HEK293 (cell line): Measurements from ENCODE around the gene MTARC2.

Experiments used
- CTCF ChIA-PET: fragments of 350-600 bp; formaldehyde crosslinking; extraction: SDS; loops from one replicate; lab custom pipeline; 2021; ENCODE audit warnings: antibody characterized with exemption; lab: Yijun Ruan, JAX
- POLR2A ChIA-PET: fragments of 300-600 bp; formaldehyde crosslinking; extraction: SDS; loops from one replicate; lab custom pipeline; 2020; ENCODE audit warnings: antibody characterized with exemption, inconsistent platforms; lab: Yijun Ruan, JAX
- H3K27ac ChIP-seq: fragments of 200-500 bp; sonication (Bioruptor generic); 2 replicates; pipeline ENCODE4 v1.5.1; 2014; ENCODE audit warnings: low read depth, low read length, control low read depth, inconsistent platforms; ENCODE audit errors: extremely low read depth
- H3K36me3 ChIP-seq, 2 experiments: fragments of 200-500 bp in 1 of 2; sonication (Bioruptor generic) in 1 of 2; 1 replicate in 1 of 2; 2 replicates in 1 of 2; pipeline ENCODE4 v1.5.1; 2014 to 2017; ENCODE audit warnings: inconsistent platforms in 2 of 2, low read length in 2 of 2; ENCODE audit not compliant: control insufficient read depth in 2 of 2, insufficient read depth in 1 of 2
- H3K4me1 ChIP-seq: fragments of 200-500 bp; sonication (Bioruptor generic); 2 replicates; pipeline ENCODE4 v1.5.1; 2014; ENCODE audit warnings: mild to moderate bottlenecking, low read length, inconsistent platforms; ENCODE audit not compliant: control insufficient read depth, insufficient read depth
- H3K4me3 ChIP-seq: 2 replicates; pipeline ENCODE4 v1.5.1; 2011; ENCODE audit warnings: low read depth, mild to moderate bottlenecking, control low read depth, low read length, moderate library complexity
- H3K9me3 ChIP-seq: fragments of 200-500 bp; sonication (Bioruptor generic); 2 replicates; pipeline ENCODE4 v1.5.1; 2014; ENCODE audit warnings: low read depth, low read length, inconsistent platforms; ENCODE audit not compliant: control insufficient read depth, insufficient read depth
- ATF2 ChIP-seq: fragments of 450-650 bp; formaldehyde crosslinking; IDR thresholded peaks from 2 replicates; pipeline ENCODE4 v1.5.1; 2016; ENCODE audit warnings: missing biosample characterization, missing genetic modification characterization, low read depth
- GLI4 ChIP-seq: fragments of 450-650 bp; formaldehyde crosslinking; IDR thresholded peaks from 2 replicates; pipeline ENCODE4 v1.5.1; 2016; ENCODE audit warnings: missing biosample characterization, missing genetic modification characterization
- WT1 ChIP-seq: fragments of 450-650 bp; formaldehyde crosslinking; IDR thresholded peaks from 2 replicates; pipeline ENCODE4 v1.5.1; 2016; ENCODE audit warnings: missing biosample characterization, missing genetic modification characterization
- ZBTB20 ChIP-seq: fragments of 450-650 bp; formaldehyde crosslinking; IDR thresholded peaks from 2 replicates; pipeline ENCODE4 v1.5.1; 2016; ENCODE audit warnings: missing biosample characterization, missing genetic modification characterization
- ZBTB44 ChIP-seq: fragments of 450-650 bp; IDR thresholded peaks from 2 replicates; pipeline ENCODE4 v1.5.1; 2018; ENCODE audit warnings: missing biosample characterization, mild to moderate bottlenecking, missing genetic modification characterization
- ZFHX2 ChIP-seq: fragments of 450-650 bp; formaldehyde crosslinking; conservative IDR thresholded peaks from 2 replicates; pipeline ENCODE4 v1.5.1; 2016; ENCODE audit warnings: missing biosample characterization, missing genetic modification characterization
- ZNF121 ChIP-seq: fragments of 450-650 bp; formaldehyde crosslinking; IDR thresholded peaks from 2 replicates; pipeline ENCODE4 v1.5.1; 2016; ENCODE audit warnings: missing biosample characterization, missing genetic modification characterization
- ZNF24 ChIP-seq: fragments of 450-650 bp; formaldehyde crosslinking; IDR thresholded peaks from 2 replicates; pipeline ENCODE4 v1.5.1; 2016; ENCODE audit warnings: missing biosample characterization, missing genetic modification characterization
- ZNF266 ChIP-seq: fragments of 450-650 bp; formaldehyde crosslinking; IDR thresholded peaks from 2 replicates; pipeline ENCODE4 v1.5.1; 2016; ENCODE audit warnings: missing biosample characterization, missing genetic modification characterization, low read depth
- ZNF302 ChIP-seq: fragments of 450-650 bp; formaldehyde crosslinking; IDR thresholded peaks from 2 replicates; pipeline ENCODE4 v1.5.1; 2016; ENCODE audit warnings: missing biosample characterization, missing genetic modification characterization, low read depth
- ZNF433 ChIP-seq: fragments of 450-650 bp; formaldehyde crosslinking; IDR thresholded peaks from 2 replicates; pipeline ENCODE4 v1.5.1; 2016; ENCODE audit warnings: missing biosample characterization, missing genetic modification characterization, low read depth
- ZNF473 ChIP-seq: fragments of 450-650 bp; formaldehyde crosslinking; IDR thresholded peaks from 2 replicates; pipeline ENCODE4 v1.5.1; 2017; ENCODE audit warnings: missing biosample characterization, missing genetic modification characterization
- ZNF48 ChIP-seq: fragments of 450-650 bp; formaldehyde crosslinking; IDR thresholded peaks from 2 replicates; pipeline ENCODE4 v1.5.1; 2016; ENCODE audit warnings: missing biosample characterization, missing genetic modification characterization
- ZNF518A ChIP-seq: fragments of 450-650 bp; formaldehyde crosslinking; conservative IDR thresholded peaks from 2 replicates; pipeline ENCODE4 v1.5.1; 2016; ENCODE audit warnings: low read depth, missing biosample characterization, missing genetic modification characterization
- ZNF558 ChIP-seq: fragments of 450-650 bp; formaldehyde crosslinking; IDR thresholded peaks from 2 replicates; pipeline ENCODE4 v1.5.1; 2016; ENCODE audit warnings: missing biosample characterization, missing genetic modification characterization
- ZNF837 ChIP-seq: fragments of 450-650 bp; formaldehyde crosslinking; IDR thresholded peaks from 2 replicates; pipeline ENCODE4 v1.5.1; 2016; ENCODE audit warnings: missing biosample characterization, missing genetic modification characterization
- TF ChIP-seq, protein P1 (sequence below): sonication (generic); formaldehyde crosslinking; IDR thresholded peaks from 2 replicates; pipeline ENCODE4 v1.8.1; 2022; ENCODE audit warnings: mild to moderate bottlenecking, moderate library complexity, missing genetic modification reagents
- TF ChIP-seq, protein P2 (sequence below): fragments of 450-650 bp; formaldehyde crosslinking; IDR thresholded peaks from 2 replicates; pipeline ENCODE4 v1.5.1; 2016; ENCODE audit warnings: missing biosample characterization, missing genetic modification characterization

The MTARC2 gene

DNA sequence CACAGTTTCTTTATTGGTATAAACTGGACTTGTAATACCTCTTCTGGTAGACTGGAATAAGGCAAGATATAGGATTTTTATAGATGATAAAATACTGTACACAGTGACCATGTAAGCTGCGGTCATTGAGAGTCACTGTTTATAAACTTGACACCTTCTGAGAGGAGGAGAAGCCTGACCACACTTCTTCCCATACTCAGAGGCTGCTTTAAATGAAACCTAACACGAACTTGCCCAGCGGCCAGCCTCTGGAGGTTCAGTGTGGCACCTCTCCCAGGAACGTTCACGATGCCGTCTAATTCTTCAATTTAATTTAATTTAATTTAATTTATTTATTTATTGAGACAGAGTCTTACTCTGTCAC, 61.0 kb downstream of the MTARC2 start (continued):
- TF ChIP-seq ZNF48 (tag by site-specific recombination) (no peak), ZNF837 (tag by site-specific recombination) (no peak), ZNF302 (tag by site-specific recombination) (no peak)

DNA sequence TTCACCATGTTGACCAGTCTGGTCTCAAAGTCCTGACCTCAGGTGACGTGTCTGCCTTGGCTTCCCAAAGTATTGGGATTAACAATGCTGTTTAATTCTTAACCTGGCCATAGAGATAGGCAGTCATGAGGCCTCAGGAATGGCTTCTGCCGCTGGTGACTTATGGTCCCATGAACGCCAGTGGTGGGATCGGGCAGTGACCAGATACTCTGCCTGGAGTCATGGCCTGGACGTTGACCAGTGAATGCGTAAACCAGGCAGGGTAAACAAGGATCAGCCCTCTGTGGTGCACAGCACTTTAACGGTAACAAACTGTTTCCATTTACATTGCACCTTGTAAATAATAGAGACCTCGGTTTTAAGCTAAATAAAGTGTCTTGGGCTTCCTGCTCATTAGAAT, 61.6 kb downstream of the MTARC2 start:
- ChIA-PET POLR2A (no interaction called here), CTCF (interaction anchor here (0.5 to 3.0 kb wide), 17 partner anchors 10 to 1071 kb away, joined by 3 to 20 read pairs (median 4); no protein-coding TSS in a partner anchor)
- Histone ChIP-seq H3K9me3 (no peaks in the 10 kb centered on the region), H3K4me1 (no peaks in the 10 kb centered on the region), H3K4me3 (no peak overlapping the region), H3K36me3 (peaks cover 0 to 48% of the 10 kb centered on the region in 2 experiments; a peak in 1 of 3 replicates), H3K27ac (no peak overlapping the region)
- TF ChIP-seq ZNF433 (no peak), ZNF24 (tag by site-specific recombination) (no peak), ZFHX2 (tag by site-specific recombination) (no peak), ZBTB20 (no peak), ZNF558 (tag by site-specific recombination) (no peak), WT1 (no peak), ZNF121 (tag by site-specific recombination) (no peak), ZBTB44 (no peak), ZNF473 (tag by site-specific recombination) (no peak), GLI4 (tag by site-specific recombination) (no peak), ZNF518A (tag by site-specific recombination) (no peak), ATF2 (tag by site-specific recombination) (no peak), ZNF266 (no peak)
- TF ChIP-seq, protein P1, sequence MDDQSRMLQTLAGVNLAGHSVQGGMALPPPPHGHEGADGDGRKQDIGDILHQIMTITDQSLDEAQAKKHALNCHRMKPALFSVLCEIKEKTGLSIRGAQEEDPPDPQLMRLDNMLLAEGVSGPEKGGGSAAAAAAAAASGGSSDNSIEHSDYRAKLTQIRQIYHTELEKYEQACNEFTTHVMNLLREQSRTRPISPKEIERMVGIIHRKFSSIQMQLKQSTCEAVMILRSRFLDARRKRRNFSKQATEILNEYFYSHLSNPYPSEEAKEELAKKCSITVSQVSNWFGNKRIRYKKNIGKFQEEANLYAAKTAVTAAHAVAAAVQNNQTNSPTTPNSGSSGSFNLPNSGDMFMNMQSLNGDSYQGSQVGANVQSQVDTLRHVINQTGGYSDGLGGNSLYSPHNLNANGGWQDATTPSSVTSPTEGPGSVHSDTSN (CRISPR knock-in tag), result no peak
- TF ChIP-seq, protein P2, sequence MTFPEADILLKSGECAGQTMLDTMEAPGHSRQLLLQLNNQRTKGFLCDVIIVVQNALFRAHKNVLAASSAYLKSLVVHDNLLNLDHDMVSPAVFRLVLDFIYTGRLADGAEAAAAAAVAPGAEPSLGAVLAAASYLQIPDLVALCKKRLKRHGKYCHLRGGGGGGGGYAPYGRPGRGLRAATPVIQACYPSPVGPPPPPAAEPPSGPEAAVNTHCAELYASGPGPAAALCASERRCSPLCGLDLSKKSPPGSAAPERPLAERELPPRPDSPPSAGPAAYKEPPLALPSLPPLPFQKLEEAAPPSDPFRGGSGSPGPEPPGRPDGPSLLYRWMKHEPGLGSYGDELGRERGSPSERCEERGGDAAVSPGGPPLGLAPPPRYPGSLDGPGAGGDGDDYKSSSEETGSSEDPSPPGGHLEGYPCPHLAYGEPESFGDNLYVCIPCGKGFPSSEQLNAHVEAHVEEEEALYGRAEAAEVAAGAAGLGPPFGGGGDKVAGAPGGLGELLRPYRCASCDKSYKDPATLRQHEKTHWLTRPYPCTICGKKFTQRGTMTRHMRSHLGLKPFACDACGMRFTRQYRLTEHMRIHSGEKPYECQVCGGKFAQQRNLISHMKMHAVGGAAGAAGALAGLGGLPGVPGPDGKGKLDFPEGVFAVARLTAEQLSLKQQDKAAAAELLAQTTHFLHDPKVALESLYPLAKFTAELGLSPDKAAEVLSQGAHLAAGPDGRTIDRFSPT, result no peak
